ENCODE results near the gene GRIK2. TPM values are rescaled to one million over a fixed set of nuclear protein-coding genes. Genes with fewer than 3 reads are reported as not detected.

The GRIK2 gene
- total RNA-seq, 3 donors from 2014 or later (not counting 1 experiment from before 2014, with no cell fraction given), result not detected

DNA sequence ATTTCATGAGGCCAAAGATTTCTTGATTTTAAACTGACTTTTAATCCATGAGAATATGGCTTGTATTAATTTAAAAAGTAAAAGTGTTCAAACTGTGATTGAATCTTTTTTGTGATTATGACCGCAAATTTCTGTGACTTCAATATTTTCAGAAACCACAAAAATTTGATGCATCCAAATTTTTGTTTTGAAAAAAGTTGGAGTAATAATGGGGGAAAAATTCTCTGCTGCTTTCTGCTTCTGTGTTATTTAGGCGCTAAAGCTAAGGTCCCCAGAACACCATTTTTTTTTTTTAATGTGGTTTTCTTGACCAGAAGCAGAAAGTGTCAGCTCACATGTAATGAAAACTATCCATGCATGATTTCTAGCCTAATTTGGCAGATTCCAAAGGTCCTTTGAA lies 65.3 kb downstream of the GRIK2 start:
- WGBS (ENCODE audit: insufficient coverage), result 100% methylated on average over 1 of the region's 2 CpGs
- Mint-ChIP-seq H3K36me3 (no peaks in the 10 kb centered on the region), H3K27me3 (ENCODE audit: low read depth in 2 of 2) (no peaks in the 10 kb centered on the region), H3K4me3 (no peak overlapping the region), H3K9me3 (peaks cover 4 to 7% of the 10 kb centered on the region in 2 donors), H3K27ac (no peak overlapping the region), H3K4me1 (no peaks in the 10 kb centered on the region)
- H3K36me3 ChIP-seq (ENCODE audit: control insufficient read depth, insufficient read depth, low read length), result no peaks in the 10 kb centered on the region
- no peak overlapping the region for H3K4me3 ChIP-seq (ENCODE audit: low read length)
- no peaks in the 10 kb centered on the region for H3K9me3 ChIP-seq (ENCODE audit: control insufficient read depth, insufficient read depth, low read length)
- ATAC-seq, result no peak
- no peaks in the 10 kb centered on the region for H3K27me3 ChIP-seq (ENCODE audit: control insufficient read depth, insufficient read depth, low read length)
- intact Hi-C loops (cut with micrococcal nuclease), result no loop called here
- no peaks in the 10 kb centered on the region for H3K4me1 ChIP-seq (ENCODE audit: control insufficient read depth, insufficient read depth, low read length)
- no peak overlapping the region for H3K27ac ChIP-seq (ENCODE audit: low read length)
- TF ChIP-seq CTCF (IDR thresholded peaks at IDR 0.05), result no peak
- DNase-seq, result no peak

DNA sequence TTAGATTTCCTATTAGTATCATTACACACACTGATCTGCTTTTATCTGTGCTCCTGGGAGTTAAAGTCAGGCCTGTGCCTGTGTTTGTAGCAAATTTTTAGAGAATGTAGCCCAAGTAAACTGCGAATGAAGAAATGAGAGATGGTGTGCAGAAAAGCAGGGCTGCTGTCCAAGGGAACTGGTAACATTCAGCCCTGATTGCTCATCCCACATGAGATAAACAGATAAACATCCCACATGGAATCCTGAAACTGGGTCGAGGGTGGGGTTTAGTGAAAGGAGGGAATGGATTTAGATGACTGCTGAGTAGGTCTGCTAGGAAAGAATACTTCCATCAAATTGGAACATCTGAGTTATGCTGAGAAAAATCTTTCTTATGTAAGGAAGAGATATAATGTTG lies 69.1 kb downstream of the GRIK2 start:
- no peaks in the 10 kb centered on the region for H3K9me3 ChIP-seq (ENCODE audit: control insufficient read depth, insufficient read depth, low read length)
- no peak for TF ChIP-seq CTCF (IDR thresholded peaks at IDR 0.05)
- whole genome bisulfite sequencing (ENCODE audit: insufficient coverage), result 88% methylated on average over 1 of the region's 2 CpGs
- no peaks in the 10 kb centered on the region for H3K27me3 ChIP-seq (ENCODE audit: control insufficient read depth, insufficient read depth, low read length)
- no peak for DNase-seq
- H3K4me1 Mint-ChIP-seq, result no peaks in the 10 kb centered on the region
- H3K27me3 Mint-ChIP-seq (ENCODE audit: low read depth in 2 of 2), result no peaks in the 10 kb centered on the region
- no peak overlapping the region for H3K4me3 Mint-ChIP-seq
- H3K4me1 ChIP-seq (ENCODE audit: control insufficient read depth, insufficient read depth, low read length), result no peaks in the 10 kb centered on the region
- intact Hi-C loops (cut with micrococcal nuclease), result no loop called here
- no peak overlapping the region for H3K27ac ChIP-seq (ENCODE audit: low read length)
- H3K9me3 Mint-ChIP-seq, result peaks cover 6 to 8% of the 10 kb centered on the region in 2 donors
- no peak overlapping the region for H3K27ac Mint-ChIP-seq
- no peaks in the 10 kb centered on the region for H3K36me3 Mint-ChIP-seq
- ATAC-seq, result no peak
- H3K36me3 ChIP-seq (ENCODE audit: control insufficient read depth, insufficient read depth, low read length), result no peaks in the 10 kb centered on the region
- H3K4me3 ChIP-seq (ENCODE audit: low read length), result no peak overlapping the region

GRCh38 chr6:101465863-101466262 lies 72.4 kb downstream of the GRIK2 start:
- no peak for ATAC-seq
- intact Hi-C loops (cut with micrococcal nuclease), result no loop called here
- Histone ChIP-seq H3K36me3 (ENCODE audit: control insufficient read depth, insufficient read depth, low read length) (no peaks in the 10 kb centered on the region), H3K4me3 (ENCODE audit: low read length) (no peak overlapping the region), H3K27ac (ENCODE audit: low read length) (no peak overlapping the region), H3K9me3 (ENCODE audit: control insufficient read depth, insufficient read depth, low read length) (no peaks in the 10 kb centered on the region), H3K27me3 (ENCODE audit: control insufficient read depth, insufficient read depth, low read length) (no peaks in the 10 kb centered on the region), H3K4me1 (ENCODE audit: control insufficient read depth, insufficient read depth, low read length) (no peaks in the 10 kb centered on the region)
- H3K27ac Mint-ChIP-seq, result no peak overlapping the region
- TF ChIP-seq CTCF (IDR thresholded peaks at IDR 0.05), result no peak
- H3K36me3 Mint-ChIP-seq, result peaks cover 10% of the 10 kb centered on the region
- no peaks in the 10 kb centered on the region for H3K27me3 Mint-ChIP-seq (ENCODE audit: low read depth in 2 of 2)
- DNase-seq, result no peak
- peaks cover 10 to 14% of the 10 kb centered on the region in 2 donors for H3K9me3 Mint-ChIP-seq
- no CpG with 5 or more reads among the region's 1 CpG for WGBS (ENCODE audit: insufficient coverage)
- no peaks in the 10 kb centered on the region for H3K4me1 Mint-ChIP-seq
- H3K4me3 Mint-ChIP-seq, result no peak overlapping the region

DNA sequence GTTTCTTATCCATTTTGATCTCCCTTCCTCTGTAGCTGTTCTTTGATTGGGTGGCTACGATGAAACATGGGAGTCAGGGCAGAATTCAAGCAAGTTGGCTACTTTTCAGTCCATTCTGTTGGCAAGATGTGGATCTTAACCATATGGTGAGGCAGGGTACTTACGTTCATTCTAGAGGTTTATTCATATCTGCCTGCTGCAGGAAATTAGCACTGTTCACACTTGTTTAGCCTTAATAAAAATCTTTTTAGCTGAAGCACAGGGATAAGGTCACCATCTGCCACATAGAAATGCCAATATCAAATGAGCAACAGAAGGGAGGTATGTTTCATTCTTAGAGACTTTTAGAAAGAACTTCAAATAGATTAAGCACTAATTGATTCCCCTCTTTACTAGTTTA lies 83.9 kb downstream of the GRIK2 start:
- Histone ChIP-seq H3K9me3 (ENCODE audit: control insufficient read depth, insufficient read depth, low read length) (peaks cover 4% of the 10 kb centered on the region), H3K27ac (ENCODE audit: low read length) (no peak overlapping the region), H3K27me3 (ENCODE audit: control insufficient read depth, insufficient read depth, low read length) (no peaks in the 10 kb centered on the region), H3K4me3 (ENCODE audit: low read length) (no peak overlapping the region), H3K36me3 (ENCODE audit: control insufficient read depth, insufficient read depth, low read length) (no peaks in the 10 kb centered on the region), H3K4me1 (ENCODE audit: control insufficient read depth, insufficient read depth, low read length) (no peaks in the 10 kb centered on the region)
- Mint-ChIP-seq H3K36me3 (no peaks in the 10 kb centered on the region), H3K27me3 (ENCODE audit: low read depth in 2 of 2) (no peaks in the 10 kb centered on the region), H3K4me3 (no peak overlapping the region), H3K9me3 (peaks cover 7% of the 10 kb centered on the region in 2 donors), H3K4me1 (no peaks in the 10 kb centered on the region), H3K27ac (no peak overlapping the region)
- intact Hi-C loops (cut with micrococcal nuclease), result no loop called here
- ATAC-seq (no peak), DNase-seq (no peak)
- 70% methylated on average over 2 of the region's 2 CpGs for WGBS (ENCODE audit: insufficient coverage)
- TF ChIP-seq CTCF (IDR thresholded peaks at IDR 0.05), result no peak

Measured in natural killer cell (primary cell).